ENCODE measurements around the gene NKX2-1.
"Not testable (repeated sequence)": the region's sequence is repeated elsewhere in the genome, so short reads cannot be mapped to it uniquely, and the experiment has no call there.

The NKX2-1 gene

DNA sequence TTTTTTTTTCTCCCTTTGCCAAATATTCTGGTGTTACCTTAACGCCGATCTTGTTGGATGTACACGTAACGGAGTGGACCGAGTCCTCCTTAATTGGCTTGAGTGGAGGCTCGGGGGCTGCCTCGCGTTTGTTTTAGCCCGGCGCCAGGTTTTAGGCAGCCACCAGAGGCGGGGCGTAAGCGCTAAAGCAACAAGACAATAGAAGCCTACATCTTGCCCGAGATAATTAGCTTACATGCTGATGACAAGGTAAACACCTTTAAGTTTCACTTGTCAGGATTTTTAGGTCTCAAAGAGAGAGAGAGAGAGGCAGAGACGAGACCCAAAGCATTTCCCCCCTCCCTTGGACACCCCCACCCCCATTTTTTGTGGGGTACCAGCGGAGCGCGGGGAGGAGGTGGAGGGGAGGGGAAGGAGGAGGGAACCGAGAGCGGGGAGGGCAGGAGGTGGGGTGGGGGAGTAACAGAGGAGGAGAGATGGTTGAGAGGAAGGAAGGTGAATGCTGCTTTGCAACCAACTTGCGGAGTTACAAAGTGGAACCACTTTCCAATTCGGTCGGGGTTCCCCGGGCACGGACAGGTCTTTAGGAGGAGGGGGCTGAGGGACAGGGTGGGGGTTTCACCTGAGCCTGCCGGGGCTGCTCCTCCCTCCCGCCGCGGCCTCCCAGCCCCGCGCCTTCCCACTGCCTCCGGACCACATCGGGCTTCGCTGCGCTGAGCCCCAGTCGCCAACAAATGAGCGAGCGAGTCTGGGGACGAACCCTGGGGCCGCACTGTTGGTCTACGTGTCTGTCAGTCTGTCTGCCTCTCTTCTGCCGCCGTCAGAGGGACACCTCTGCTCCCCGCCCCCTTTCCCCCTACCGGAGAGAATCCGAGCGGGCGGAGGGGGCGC, at the start of gene NKX2-1:
Gene NKX2-1, minus strand, starts transcription at position 802 of the 891 bp plus-strand sequence. Its CDS starts 103 bp downstream, at position 699.
- Histone ChIP-seq H3K36me3 (ENCODE audit: control insufficient read depth, insufficient read depth, low read length) (no peaks in the 10 kb centered on the region), H3K27me3 (replicated peaks; ENCODE audit: control insufficient read depth, insufficient read depth, low read length) (no peaks in the 10 kb centered on the region), H3K4me3 (replicated peaks; ENCODE audit: low read depth, low read length) (no peak within 1 kb of the TSS)
- no peak for DNase-seq (ENCODE audit: extremely low read depth, insufficient read length)
- TF ChIP-seq, protein P1, sequence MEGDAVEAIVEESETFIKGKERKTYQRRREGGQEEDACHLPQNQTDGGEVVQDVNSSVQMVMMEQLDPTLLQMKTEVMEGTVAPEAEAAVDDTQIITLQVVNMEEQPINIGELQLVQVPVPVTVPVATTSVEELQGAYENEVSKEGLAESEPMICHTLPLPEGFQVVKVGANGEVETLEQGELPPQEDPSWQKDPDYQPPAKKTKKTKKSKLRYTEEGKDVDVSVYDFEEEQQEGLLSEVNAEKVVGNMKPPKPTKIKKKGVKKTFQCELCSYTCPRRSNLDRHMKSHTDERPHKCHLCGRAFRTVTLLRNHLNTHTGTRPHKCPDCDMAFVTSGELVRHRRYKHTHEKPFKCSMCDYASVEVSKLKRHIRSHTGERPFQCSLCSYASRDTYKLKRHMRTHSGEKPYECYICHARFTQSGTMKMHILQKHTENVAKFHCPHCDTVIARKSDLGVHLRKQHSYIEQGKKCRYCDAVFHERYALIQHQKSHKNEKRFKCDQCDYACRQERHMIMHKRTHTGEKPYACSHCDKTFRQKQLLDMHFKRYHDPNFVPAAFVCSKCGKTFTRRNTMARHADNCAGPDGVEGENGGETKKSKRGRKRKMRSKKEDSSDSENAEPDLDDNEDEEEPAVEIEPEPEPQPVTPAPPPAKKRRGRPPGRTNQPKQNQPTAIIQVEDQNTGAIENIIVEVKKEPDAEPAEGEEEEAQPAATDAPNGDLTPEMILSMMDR (IDR thresholded peaks at IDR 0.05; ENCODE audit: insufficient read depth, low read length, poor library complexity, severe bottlenecking): no peak

DNA sequence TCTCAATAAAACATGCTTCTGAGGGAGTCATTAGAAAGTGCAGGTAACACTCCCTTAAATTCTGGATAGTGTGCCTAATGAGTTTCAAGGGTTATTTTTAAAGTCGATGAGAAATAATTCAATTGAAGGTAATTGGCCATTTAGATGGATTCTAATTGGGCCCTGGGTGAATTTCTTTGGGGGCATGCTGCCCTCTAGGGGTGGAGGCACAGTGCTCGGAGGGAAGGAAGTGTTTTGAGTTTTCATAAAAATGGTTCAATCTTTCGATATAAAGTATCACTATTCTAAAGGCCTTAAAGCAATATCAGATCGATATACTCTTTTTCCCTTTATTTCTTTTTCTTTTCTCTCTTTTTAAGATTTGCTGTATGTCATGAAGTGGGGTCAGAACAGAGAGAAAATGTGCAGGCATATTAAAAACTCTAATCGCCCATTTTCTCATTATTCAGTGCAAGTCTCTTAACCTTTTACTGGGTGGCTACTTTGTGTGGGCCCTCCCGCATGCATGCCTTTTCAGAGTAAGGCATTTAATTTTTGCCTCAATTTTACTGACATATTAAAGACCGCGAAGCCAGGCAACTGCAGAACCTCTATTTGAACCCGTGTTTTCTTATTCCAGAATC, 36.9 kb upstream of the NKX2-1 start:
- H3K36me3 ChIP-seq (ENCODE audit: control insufficient read depth, insufficient read depth, low read length): no peaks in the 10 kb centered on the region
- no peak overlapping the region for H3K4me3 ChIP-seq (replicated peaks; ENCODE audit: low read depth, low read length)
- DNase-seq (ENCODE audit: extremely low read depth, insufficient read length): no peak
- H3K27me3 ChIP-seq (replicated peaks; ENCODE audit: control insufficient read depth, insufficient read depth, low read length): no peaks in the 10 kb centered on the region
- TF ChIP-seq, protein P1 (IDR thresholded peaks at IDR 0.05; ENCODE audit: insufficient read depth, low read length, poor library complexity, severe bottlenecking): peak; percentile 84

DNA sequence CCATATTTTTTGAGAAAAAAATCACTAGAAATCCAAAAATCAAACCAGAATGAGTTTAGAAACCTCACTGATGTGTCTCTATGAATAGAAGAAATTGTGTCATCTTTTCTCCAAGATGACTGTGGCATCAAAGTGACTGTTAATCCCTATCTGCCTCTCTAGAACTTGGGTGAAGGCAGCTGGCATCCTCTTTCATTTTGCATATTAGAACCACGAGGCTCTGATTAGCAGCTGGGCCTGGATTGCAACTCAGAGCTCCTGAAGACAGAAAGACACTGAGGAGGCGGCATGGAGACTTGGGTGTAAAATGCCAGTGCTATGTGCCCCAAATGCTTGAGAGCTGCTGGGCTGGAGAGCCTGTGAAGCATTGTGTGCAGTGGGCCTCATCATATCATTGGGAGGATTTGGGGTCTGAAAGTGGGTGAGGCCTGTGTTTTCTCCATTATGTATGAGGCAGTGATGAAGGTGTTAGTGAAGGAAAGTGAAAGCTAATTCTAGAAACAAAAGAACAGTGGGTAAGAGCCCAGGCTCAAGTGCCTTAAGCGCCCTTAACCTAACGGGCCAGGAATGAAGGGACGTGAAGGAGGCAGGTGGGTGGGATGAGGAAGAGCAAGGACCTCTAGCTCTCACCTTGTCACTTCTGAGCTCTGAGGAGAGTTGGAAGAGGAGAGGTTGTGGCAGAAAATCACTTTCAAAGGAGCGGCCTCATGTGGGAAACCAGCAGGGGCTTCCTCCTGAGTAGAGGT, 36.1 kb upstream of the NKX2-1 start:
- Histone ChIP-seq H3K4me3 (replicated peaks; ENCODE audit: low read depth, low read length) (no peak overlapping the region), H3K36me3 (ENCODE audit: control insufficient read depth, insufficient read depth, low read length) (no peaks in the 10 kb centered on the region), H3K27me3 (replicated peaks; ENCODE audit: control insufficient read depth, insufficient read depth, low read length) (no peaks in the 10 kb centered on the region)
- TF ChIP-seq, protein P1 (IDR thresholded peaks at IDR 0.05; ENCODE audit: insufficient read depth, low read length, poor library complexity, severe bottlenecking): no peak
- DNase-seq (ENCODE audit: extremely low read depth, insufficient read length): no peak

DNA sequence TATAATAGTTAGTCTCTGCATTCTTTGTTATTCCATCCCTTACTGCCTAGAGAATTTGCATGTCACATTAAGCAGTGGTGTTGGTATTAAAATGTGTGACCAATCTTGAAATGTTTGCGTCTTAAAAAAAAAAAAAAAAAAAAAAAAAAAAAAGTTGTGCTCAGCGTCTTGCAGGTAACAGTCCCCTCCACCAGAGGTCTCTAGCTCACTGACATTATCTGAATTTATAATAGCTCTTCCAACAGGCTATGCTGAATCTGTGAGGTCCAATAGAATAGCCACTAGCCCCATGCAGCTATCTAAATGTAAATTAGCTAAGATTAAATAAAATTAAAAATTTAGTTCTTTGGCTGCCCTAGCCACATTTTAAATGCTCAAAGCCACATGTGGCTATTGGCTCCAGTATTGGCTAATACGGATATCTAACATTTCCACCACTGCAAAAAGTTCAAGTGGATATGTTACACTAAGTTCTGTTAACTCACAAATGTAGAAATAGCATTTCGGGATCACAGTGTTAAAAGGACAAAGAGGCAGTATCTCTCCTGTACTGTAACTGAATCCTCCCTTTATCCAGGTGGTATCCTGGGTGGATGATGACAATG, 33.7 kb upstream of the NKX2-1 start:
- TF ChIP-seq, protein P1 (IDR thresholded peaks at IDR 0.05; ENCODE audit: insufficient read depth, low read length, poor library complexity, severe bottlenecking): peak; percentile 73
- DNase-seq (ENCODE audit: extremely low read depth, insufficient read length): no peak
- Histone ChIP-seq H3K36me3 (ENCODE audit: control insufficient read depth, insufficient read depth, low read length) (no peaks in the 10 kb centered on the region), H3K27me3 (replicated peaks; ENCODE audit: control insufficient read depth, insufficient read depth, low read length) (no peaks in the 10 kb centered on the region), H3K4me3 (replicated peaks; ENCODE audit: low read depth, low read length) (no peak overlapping the region)

DNA sequence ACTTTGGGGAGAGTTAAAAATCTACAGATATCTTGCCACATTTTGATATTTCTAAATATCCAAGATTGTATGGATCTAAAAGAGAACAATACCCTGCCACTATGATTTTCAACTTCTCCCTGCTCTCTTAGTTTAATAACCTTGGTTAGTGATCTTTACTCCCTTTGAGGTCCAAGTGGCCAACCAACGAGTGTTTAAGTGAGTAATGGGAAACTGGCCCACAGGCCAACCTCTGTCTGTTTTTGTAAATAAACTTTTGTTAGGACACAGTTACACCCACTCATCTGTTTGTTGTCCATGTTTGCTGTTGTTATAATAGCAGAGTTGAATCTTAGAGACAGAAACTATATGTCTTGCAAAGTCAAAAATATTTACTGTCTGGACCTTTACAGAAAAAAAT, 30.9 kb upstream of the NKX2-1 start:
- no peaks in the 10 kb centered on the region for H3K36me3 ChIP-seq (ENCODE audit: control insufficient read depth, insufficient read depth, low read length)
- TF ChIP-seq, protein P1 (IDR thresholded peaks at IDR 0.05; ENCODE audit: insufficient read depth, low read length, poor library complexity, severe bottlenecking): no peak
- H3K27me3 ChIP-seq (replicated peaks; ENCODE audit: control insufficient read depth, insufficient read depth, low read length): no peaks in the 10 kb centered on the region
- no peak for DNase-seq (ENCODE audit: extremely low read depth, insufficient read length)
- no peak overlapping the region for H3K4me3 ChIP-seq (replicated peaks; ENCODE audit: low read depth, low read length)

DNA sequence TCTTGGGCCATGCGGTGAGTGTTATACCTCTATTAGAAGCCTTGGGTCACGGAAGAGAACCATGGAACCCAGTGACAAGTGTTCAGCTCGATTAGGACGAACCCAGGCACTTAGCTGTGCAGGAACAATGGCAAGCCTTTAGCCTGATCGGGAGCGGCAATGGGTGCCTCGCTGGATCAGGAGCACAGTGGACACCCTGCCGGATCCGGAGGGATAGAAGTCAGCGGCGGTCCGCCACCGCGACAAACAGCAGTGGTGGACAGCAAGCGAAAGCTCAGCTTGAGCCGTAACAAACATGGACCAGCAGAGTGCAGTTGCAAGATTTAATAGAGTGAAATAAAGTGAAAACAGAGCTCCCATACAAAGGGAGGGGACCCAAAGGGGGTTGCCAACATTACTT, 24.2 kb upstream of the NKX2-1 start:
- not testable (repeated sequence) for H3K36me3 ChIP-seq (ENCODE audit: control insufficient read depth, insufficient read depth, low read length); DNase-seq (ENCODE audit: extremely low read depth, insufficient read length); H3K4me3 ChIP-seq (replicated peaks; ENCODE audit: low read depth, low read length); H3K27me3 ChIP-seq (replicated peaks; ENCODE audit: control insufficient read depth, insufficient read depth, low read length)

Data from GM06990 (cell line).